Stimulated activated CD4-positive, alpha-beta T cell treated with anti-CD3 and anti-CD28 coated beads, Interleukin-15, amount 100 ng/mL, for 48 hours (primary cell): ENCODE data around the gene ALDH7A1.
"Not testable (repeated sequence)": the region's sequence is repeated elsewhere in the genome, so short reads cannot be mapped to it uniquely, and the experiment has no call there.

Source experiments
- DNase-seq, 2 donors: peaks; one replicate each; pipeline ENCODE4 v3.0.0-alpha.2; 2020; ENCODE audit warnings: low read depth in 2 of 2

Gene ALDH7A1

DNA sequence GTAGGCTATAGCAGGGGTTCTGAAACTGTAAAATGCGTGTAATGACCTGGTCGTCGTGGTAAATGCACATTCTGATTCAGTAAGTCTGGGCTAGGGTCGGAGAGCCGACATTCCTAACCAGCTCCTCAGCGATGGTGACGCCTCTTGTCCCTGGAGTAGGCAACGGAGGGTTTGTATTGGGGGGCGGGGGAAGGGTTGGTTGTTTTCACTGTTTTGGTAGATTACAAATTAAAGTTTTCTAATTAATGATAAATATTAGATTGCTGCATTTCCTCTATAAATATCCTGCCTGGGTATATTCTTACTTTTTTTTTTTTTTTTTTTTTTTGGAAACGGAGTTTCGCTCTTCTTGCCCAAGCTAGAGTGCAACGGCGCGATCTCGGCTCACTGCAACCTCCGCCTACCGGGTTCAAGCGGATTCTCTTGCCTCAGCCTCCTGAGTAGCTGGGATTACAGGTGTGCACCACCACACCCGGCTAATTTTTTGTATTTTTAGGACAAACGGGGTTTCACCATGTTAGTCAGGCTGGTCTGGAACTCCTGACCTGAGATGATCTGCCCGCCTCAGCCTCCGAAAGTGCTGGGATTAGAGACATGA lies 566 bp upstream of the ALDH7A1 start:
- no peak for DNase-seq

DNA sequence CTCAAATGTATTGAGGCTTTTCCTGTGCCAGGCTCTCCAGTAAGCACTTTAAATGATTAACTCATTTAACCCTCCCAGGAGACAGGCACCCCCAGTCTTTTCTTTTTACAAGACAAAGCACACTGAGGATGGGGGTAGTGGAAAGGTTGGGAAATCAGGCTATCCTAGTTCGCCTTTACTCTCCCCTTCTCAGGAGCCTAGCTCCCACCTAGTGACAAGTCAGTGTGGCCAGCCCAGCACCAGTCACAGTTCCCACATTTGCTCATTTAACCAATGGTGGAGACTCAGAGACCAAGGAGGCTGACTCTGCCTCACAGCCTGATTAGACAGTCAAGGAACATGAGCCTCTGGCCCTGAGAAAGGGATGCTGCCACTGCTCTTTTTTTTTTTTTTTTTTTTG lies 3.5 kb downstream of the ALDH7A1 start:
- DNase-seq: no peak

DNA sequence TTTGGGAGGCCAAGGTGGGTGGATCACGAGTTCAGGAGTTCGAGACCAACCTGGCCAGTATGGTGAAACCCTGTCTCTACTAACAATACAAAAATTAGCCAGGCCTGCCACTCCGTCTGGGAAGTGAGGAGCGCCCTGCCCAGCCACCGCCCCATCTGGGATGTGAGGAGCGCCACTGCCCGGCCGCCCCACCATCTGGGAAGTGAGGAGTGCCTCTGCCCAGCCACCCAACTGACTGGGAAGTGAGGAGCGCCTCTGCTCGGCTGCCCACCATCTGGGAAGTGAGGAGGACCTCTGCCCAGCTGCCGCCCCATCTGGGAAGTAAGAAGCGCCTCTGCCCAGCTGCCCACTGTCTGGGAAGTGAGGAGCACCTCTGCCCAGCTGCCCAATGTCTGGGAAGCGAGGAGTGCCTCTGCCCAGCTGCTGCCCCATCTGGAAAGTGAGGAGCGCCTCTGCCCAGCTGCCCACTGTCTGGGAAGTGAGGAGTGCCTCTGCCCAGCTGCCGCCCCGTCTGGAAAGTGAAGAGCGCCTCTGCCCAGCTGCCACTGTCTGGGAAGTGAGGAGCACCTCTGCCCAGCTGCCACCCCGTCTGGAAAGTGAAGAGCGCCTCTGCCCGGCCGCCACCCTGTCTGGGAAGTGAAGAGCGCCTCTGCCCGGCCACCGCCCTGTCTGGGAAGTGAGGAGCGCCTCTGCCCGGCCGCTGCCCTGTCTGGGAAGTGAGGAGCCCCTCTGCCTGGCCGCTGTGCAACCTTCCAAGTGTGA lies 5.3 kb downstream of the ALDH7A1 start:
- DNase-seq: no peak

DNA sequence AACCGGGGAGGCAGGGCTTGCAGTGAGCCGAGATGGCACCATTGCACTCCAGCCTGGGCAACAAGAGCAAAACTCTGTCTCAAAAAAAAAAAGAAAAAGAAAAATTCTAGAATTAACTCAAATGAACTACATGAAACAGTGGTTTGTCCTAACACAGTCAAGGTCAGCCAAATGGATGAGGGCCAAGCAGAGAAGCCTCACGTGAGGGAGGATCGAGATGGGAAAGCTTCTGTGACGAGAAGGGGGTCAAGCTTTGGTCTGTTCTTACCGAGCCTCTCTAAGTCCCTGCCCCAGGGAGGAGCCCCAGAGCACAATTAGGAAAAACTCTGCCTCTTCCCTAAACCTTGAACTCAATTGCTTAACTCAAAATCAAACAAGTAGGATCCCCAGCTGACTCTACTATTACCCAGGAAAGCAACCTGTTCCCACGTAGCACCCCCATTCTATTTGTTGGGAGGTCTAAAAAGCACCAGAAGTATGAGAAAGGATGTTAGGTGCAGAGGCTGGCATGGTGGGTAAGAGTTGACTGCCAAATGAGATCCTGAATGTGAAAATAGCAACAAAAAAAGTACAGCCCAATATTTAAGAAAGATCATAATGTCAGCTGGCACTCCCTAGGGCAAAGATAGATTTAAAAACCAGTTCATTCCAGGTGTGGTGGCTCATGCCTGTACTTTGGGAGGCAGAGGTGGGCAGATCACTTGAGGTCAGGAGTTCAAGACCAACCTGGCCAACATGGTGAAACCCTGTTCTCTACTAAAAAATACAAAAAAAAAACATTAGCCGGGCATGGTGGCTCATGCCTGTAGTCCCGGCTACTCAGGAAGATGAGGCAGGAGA lies 7.2 kb downstream of the ALDH7A1 start:
- DNase-seq: no peak

DNA sequence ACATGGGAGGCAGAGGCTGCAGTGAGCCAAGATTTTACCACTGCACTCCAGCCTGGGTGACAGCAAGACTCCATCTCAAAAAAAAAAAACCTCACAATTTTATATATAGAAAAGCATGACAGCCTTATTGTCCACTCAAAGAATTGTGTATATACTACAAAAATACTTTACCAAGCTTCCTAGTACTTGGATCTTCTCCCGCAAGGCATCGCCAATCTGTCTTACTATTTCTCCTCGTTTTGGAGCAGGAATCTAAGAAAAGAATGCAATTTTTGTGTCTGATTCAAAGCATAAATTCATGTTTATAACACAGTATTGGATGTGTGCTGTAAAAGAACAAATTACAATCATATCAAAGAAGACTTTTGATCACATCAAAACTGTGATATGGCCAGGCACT lies 11.3 kb downstream of the ALDH7A1 start:
- no peak for DNase-seq

DNA sequence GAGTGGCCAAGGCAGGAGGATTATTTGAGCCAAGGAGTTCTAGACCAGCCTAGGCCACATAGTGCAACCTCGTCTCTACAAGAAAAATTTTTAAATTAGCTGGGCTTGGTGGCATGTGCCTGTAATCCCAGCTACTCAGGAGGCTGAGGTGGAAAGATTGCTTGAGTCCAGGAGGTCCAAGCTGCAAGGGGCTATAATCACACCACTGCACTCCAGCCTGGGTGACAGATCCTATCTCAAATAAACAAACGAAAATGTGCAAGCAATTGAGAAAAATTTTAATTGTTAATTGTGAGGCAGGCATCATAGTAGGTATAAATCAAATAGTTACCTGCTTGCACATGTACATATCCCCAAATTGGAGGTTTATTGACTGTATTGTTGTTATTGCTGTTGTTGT lies 15.3 kb downstream of the ALDH7A1 start:
- DNase-seq: no peak

DNA sequence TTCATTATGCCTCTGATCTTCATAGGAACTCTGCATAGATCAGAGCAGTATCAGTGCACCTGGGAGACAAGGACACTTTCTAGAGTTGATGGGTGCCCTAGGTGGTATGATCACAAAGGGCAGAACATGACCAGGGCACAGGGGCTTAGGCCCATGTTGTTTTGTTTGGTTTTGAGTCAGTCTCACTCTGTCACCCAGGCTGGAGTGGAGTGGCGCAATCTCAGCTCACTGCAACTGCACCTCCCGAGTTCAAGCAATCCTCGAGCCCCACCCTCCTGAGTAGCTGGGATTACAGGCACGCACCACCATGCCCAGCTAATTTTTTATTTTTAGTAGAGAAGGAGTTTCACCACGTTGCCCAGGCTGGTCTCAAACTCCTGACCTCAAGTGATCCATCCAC lies 17.6 kb downstream of the ALDH7A1 start:
- DNase-seq: no peak

DNA sequence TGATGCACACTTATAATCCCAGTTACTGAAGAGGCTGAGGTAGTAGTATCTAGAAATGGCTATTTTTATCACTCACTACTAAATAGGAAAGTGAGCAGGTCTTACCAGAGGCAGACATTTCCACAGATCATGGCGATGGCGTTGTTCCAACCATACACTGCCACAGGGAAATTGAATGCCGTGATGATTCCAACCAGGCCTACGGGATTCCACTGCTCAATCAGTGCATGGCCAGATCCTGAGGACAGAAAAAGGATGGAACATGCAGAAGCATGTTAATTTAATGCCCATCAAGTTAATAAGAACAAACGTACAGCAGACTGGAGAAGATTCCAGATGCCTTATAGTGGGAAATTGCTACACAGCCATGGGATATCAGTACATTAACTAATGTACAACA lies 18.0 kb downstream of the ALDH7A1 start:
- DNase-seq: no peak

DNA sequence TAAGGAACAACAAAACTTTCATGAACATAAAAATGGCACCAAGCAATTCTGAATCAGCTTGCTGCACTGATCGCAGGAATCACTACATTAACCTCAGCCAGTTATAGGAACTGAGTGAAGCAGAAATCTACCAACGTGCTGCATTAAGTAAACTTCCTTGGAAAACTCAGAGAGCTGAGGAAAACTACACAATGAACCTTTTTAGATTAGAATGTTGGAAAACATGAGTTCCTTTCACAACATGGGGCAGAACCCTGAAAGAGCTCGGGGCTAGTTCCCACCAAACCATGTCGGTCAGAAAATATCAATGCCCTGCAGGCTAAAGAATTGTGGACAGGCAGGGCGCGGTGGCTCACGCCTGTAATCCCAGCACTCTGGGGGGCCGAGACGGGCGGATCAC lies 19.4 kb downstream of the ALDH7A1 start:
- no peak for DNase-seq

DNA sequence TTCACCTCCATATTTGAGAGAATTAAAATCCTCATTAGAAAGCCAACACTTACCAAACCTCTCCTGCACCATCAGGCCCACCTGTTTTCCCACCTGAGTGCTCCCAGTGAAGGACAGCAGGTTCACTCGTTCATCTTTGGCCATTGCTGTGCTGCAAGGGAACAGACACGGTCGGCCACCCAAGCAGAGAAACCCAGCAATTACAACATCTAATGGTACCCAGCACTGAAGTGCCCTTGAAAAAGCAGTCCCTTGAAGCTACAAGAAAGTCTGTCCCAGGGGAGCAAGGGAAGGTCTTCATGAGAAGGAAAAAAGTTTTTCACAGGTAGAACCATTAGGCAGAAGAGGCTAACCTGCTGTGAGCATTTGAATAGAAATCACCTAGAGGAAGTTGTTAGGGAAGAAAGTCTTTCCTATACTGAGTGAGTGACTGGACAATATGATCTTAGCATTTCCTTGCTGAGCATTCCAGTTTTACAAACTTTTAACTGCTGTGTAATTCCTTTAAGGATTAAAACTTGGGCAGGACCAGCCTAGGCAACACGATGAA lies 26.7 kb downstream of the ALDH7A1 start:
- DNase-seq: no peak

DNA sequence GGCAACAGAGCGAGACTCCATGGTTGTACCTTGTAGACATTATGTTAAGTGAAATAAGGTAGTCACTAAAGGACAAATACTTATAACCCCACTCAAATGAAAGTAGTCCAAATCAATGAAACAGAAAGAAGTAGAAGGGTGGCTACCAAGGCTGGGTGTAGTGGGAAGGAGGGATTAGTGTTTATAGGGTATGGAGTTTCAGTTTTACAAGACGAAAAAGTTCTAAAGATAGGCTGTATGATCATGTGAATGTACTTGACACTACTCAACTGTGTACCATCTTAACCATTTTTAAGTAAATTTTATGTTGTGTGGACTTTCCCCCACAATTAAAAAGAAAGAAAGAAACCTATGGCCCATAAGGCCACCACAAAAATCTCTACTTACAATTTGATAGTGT lies 32.2 kb downstream of the ALDH7A1 start:
- DNase-seq: no peak

DNA sequence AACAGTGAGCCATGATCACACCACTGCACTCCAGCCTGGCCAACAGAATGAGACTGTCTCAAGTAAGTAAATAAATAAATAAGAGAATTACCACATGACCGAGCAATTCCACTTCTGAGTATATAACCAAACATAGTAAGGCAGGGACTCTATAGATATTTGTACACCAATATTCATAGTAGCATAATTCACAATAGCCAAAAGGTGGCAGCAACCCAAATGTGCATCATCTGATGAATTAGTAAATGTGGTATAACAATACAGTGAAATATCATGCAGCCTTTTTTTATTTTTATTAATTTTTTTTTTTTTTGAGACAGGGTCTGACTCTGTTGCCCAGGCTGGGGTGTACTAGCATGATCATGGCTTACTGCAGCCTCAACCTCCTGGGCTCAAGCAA lies 33.1 kb downstream of the ALDH7A1 start:
- DNase-seq: no peak

DNA sequence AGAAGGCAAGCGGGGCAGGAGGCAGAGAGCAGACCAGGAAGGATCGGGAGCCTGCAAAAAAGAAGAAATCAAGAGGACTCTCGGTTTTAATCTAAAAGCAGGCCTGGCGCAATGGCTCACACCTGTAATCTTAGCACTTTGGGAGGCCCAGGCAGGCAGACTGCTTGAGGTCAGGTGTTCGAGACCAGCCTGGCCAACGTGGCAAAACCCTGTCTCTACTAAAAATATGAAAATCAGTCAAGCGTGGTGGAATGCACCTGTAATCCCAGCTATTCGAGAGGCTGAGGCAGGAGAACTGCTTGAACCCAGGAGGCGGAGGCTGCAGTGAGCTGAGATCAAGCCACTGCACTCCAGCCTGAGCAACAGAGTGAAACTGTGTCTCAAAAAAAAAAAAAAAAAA lies 39.9 kb downstream of the ALDH7A1 start:
- DNase-seq: not testable (repeated sequence)

DNA sequence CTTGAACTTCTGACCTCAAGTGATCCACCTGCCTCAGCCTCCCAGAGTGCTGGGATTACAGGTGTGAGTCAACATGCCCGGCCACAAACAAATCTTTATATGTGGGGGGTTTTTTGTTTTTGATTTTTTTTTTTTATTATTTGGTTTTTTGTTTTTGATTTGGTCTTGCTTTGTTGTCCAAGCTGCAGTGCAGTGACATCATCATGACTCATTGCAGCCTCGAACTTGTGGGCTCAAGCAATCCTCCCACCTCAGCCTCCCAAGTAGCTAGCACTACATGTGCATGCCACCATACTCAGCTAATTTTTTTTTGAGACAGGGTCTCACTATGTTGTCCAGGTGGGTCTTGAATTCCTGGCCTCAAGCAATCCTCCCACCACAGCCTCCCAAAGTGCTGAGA lies 42.4 kb downstream of the ALDH7A1 start:
- peak in 1 of 2 donors; percentile 4 for DNase-seq

DNA sequence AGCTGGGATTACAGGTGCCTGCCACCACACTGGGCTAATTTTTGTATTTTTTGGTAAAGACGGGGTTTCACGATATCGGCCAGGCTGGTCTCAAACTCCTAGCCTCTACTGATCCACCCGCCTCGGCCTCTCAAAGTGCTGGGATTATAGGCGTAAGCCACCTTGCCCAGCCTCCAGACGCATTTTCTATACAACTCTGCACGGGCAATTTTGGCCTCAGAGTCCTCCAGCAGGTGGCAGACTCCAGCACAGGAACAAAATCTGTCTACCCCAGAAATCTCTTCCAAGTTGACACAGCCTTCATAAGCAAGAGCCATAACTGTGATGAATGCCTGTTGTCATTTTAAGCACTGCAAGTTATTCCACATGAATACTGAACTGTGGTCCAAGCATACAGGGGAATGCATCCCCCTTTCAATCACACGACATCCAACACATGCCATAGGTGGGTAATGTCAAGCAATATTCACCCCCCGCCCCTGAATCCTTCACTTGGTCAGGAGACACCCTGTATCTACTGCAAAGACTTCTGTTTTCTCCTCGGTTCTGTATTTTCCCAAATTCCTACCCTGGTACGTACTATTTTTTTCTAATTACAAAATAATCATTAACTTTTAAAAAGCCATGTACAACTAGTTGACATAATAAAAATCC lies 50.8 kb downstream of the ALDH7A1 start:
- DNase-seq: peak in 1 of 2 donors; percentile 17

DNA sequence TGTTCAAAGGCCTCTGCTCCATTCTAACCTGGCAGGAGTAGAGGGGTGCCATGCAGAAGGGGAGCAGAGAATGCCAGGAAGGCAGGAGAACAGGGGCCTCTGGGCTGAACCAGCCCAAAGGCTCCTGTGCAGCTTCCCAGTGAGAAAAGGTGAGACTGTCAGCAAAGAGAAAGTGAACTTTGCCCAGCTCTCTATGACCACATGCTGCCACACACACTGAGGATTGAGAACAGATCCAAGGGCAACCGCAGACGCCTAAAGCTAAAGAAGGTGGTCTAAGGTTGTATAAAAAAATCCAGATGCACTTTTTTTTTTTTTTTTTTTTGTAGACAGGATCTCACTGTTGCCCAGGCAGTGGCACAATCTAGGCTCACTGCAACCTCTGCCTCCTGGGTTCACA lies 51.4 kb downstream of the ALDH7A1 start:
- DNase-seq: no peak

DNA sequence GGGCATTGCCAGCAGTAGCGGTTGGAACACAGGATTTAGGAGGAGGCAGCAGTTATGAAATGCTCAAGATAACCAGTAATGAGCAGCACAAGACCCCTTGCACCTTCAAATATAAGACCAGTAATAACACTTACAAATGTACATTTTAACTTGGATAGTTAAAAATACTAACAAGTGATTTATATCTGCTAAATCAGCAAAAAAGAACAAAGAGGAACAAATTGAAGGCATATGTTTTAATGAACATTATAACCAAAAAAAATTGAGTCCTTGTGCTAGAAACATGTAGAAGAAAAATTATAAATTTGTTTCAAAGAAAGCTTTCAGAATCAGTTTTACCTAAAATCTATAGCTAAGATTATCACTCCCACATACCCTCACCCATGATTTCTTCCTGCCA lies 52.0 kb downstream of the ALDH7A1 start:
- DNase-seq: no peak

DNA sequence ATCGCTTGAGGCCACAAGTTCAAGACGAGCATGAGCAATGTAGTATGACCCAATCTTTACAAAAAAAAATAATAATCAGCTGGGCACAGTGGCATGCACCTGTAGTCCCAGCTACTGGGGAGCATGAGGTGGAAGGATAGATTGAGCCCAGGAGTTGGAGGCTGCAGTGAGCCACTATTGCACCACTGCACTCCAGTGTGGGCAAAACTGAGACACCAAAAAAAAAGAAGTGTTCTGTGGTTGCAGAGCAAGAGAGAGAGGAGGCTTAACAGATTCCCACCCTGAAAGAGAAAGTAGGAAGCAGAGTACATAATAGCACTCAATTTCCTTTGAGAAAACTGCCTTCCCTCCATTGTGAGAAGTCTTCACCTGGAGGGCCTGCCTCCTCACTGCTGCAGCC lies 52.6 kb downstream of the ALDH7A1 start:
- no peak for DNase-seq

DNA sequence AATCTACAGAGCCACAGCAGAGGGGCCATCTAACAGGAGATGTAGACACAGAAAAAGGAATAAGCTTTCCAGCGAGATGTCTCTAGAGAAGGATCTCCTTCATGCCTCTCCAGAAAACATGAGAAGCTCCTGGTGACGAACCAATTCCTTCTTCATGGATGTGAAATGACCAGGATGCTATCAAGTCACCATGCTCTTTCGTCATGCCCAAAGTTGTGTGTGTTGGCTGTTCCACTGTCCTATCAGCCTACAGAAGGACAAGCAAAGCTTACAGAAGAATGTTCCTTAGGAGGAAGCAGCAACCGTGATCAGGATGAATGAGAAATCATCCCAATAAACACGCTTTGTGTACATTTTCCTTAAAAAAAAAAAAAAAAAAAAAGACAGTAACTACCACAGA lies 54.4 kb downstream of the ALDH7A1 start:
- no peak for DNase-seq

DNA sequence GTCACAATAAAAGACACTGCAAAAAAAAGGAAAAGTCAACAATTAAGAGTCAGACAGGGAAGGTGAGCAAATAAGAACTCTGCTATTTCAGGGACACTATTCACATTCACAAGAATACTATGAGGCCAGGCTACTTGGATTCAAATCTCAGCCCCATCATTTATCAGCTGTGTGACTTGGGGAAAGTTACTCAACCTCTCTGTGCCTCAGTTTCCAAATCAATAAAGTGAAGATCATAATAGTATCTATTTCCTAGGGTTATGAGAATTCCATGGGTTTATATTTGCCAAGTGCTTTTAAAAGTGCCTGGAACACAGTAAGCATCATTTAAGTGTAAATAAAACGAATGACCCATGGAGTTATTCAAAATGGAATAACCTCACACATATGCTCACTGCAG lies 56.4 kb downstream of the ALDH7A1 start:
- no peak for DNase-seq

DNA sequence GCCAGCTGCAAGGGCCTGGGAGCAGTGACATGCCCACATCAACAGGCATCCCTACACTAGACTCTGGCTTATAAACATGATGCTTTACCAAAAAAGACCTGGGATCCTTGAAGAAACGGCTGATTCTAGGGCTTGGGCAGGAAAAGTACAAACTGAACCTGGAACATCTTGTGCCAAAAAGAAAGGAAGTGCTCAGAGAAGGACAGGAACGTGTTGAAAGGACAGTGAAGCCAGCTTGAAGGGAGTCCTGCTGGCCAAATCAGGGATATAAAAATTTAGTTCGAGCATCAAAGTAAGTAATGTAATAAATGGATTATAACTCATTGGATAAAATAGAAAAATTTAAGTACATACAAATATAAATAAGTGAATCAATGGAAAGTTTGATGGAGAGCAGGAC lies 58.1 kb downstream of the ALDH7A1 start:
- DNase-seq: no peak
